K562 (cell line): ENCODE results near the gene MEIS2. TPM values are rescaled to one million over a fixed set of nuclear protein-coding genes. Genes with fewer than 3 reads are reported as not detected.
A peak's percentile ranks its signal among the peaks of the same experiment; 100 is the strongest.

Experiments
- ATAC-seq: fragments of 200-7000 bp; cut with Tn5 transposase; 3 replicates; pipeline ENCODE4 v1.9.1; 2020; ENCODE audit warnings: moderate library complexity
- BruUV-seq: library from RNA; stranded (reverse); fragments of 400-500 nt; replicated peaks from 2 replicates; lab custom pipeline; 2021; lab: Mats Ljungman, UMichigan
- CTCF ChIA-PET: fragments of 300-600 bp; formaldehyde crosslinking; extraction: SDS; loops from one replicate; lab custom pipeline; 2021; ENCODE audit warnings: low intra/inter-chr PET ratio; lab: Yijun Ruan, JAX
- POLR2A ChIA-PET: fragments of 300-600, 350-650 bp; sonication (Branson Sonifier 250); formaldehyde crosslinking; extraction: SDS; loops from one replicate; lab custom pipeline; 2021; ENCODE audit warnings: antibody characterized with exemption, inconsistent platforms; lab: Yijun Ruan, JAX
- DNase-seq, 4 experiments: peaks; one replicate each; pipeline versions ENCODE4 v3.0.0 to v3.0.0-alpha.2; 2011 to 2018; ENCODE audit warnings: low spot score in 3 of 4, mixed read lengths in 3 of 4; ENCODE audit errors: extremely low read depth in 1 of 4
- FAIRE-seq: peaks from 2 replicates; lab custom pipeline; 2011; peaks lifted over from hg19 to GRCh38; lab: Jason Lieb, UNC
- H2AFZ ChIP-seq: 2 replicates; pipeline ENCODE4 v1.6.0; 2011; ENCODE audit warnings: low read depth, low read length, control low read depth, inconsistent platforms
- H3K27ac ChIP-seq: fragments of 200-600 bp; 3 replicates; pipeline ENCODE4 v1.8.0; 2011; ENCODE audit warnings: low read depth, mild to moderate bottlenecking, control low read depth, inconsistent platforms, low read length, moderate library complexity, mixed read lengths; ENCODE audit errors: extremely low read depth
- H3K27me3 ChIP-seq, 2 experiments: fragments of 300-600 bp in 1 of 2; 2 replicates in 1 of 2; 3 replicates in 1 of 2; pipeline versions ENCODE4 v1.6.0 to v1.8.0; 2011; ENCODE audit warnings: inconsistent platforms in 2 of 2, low read length in 2 of 2, mild to moderate bottlenecking in 1 of 2, mixed read lengths in 1 of 2, moderate library complexity in 1 of 2; ENCODE audit not compliant: control insufficient read depth in 2 of 2, insufficient read depth in 2 of 2
- H3K36me3 ChIP-seq: fragments of 300-600 bp; 3 replicates; pipeline ENCODE4 v1.8.0; 2011; ENCODE audit warnings: mild to moderate bottlenecking, low read length, inconsistent platforms; ENCODE audit not compliant: control insufficient read depth, insufficient read depth
- H3K4me1 ChIP-seq, 2 experiments: fragments of 200-600 bp in 1 of 2; replicated peaks in 1 of 2; 2 replicates in 1 of 2; 3 replicates in 1 of 2; pipeline versions ENCODE4 v1.5.1 to v1.8.0; 2011; ENCODE audit warnings: inconsistent platforms in 2 of 2, low read length in 2 of 2, mild to moderate bottlenecking in 1 of 2, mixed read lengths in 1 of 2, moderate library complexity in 1 of 2; ENCODE audit not compliant: control insufficient read depth in 2 of 2, insufficient read depth in 2 of 2
- H3K4me2 ChIP-seq: 2 replicates; pipeline ENCODE4 v1.6.1; 2011; ENCODE audit warnings: low read length, control low read depth, inconsistent platforms, mixed read lengths; ENCODE audit not compliant: insufficient read depth
- H3K4me3 ChIP-seq: fragments of 200-600 bp; sonication (generic), shearing (Covaris generic); 2 replicates; pipeline ENCODE4 v1.5.1; 2016; ENCODE audit warnings: control low read depth, inconsistent platforms
- H3K79me2 ChIP-seq: fragments of 200-600 bp; 3 replicates; pipeline ENCODE4 v1.8.0; 2011; ENCODE audit warnings: low read length, inconsistent platforms; ENCODE audit not compliant: control insufficient read depth, insufficient read depth
- H3K9ac ChIP-seq, 2 experiments: 2 replicates each; pipeline versions ENCODE4 v1.6.0 to v1.6.1; 2011; ENCODE audit warnings: low read depth in 2 of 2, low read length in 2 of 2, control low read depth in 1 of 2, inconsistent platforms in 1 of 2, mild to moderate bottlenecking in 1 of 2, mixed read lengths in 1 of 2; ENCODE audit not compliant: insufficient read depth in 1 of 2
- H3K9me1 ChIP-seq: one replicate; pipeline ENCODE4 v1.6.0; 2011; ENCODE audit warnings: inconsistent platforms, mild to moderate bottlenecking, low read length, moderate library complexity; ENCODE audit not compliant: control insufficient read depth, insufficient read depth
- H3K9me3 ChIP-seq: replicated peaks from 2 replicates; pipeline ENCODE4 v1.5.1; 2011; ENCODE audit warnings: low read depth, low read length, inconsistent platforms; ENCODE audit not compliant: control insufficient read depth, insufficient read depth
- H4K20me1 ChIP-seq: replicated peaks from 2 replicates; pipeline ENCODE4 v1.6.1; 2011; ENCODE audit warnings: low read length, inconsistent platforms, mixed read lengths; ENCODE audit not compliant: control insufficient read depth, insufficient read depth
- DDX20 ChIP-seq: fragments of 450-650 bp; IDR thresholded peaks from 2 replicates; pipeline ENCODE4 v1.6.1; 2016; ENCODE audit warnings: missing genetic modification characterization, low read depth, mild to moderate bottlenecking, missing compliant biosample characterization, moderate library complexity
- FIP1L1 ChIP-seq: fragments of 200-400 bp; formaldehyde crosslinking; IDR thresholded peaks from 2 replicates; pipeline ENCODE4 v1.6.1; 2018; ENCODE audit warnings: mild to moderate bottlenecking, low read depth, low read length; ENCODE audit not compliant: poor library complexity, severe bottlenecking
- PML ChIP-seq: IDR thresholded peaks from 2 replicates; pipeline ENCODE4 v1.6.1; 2012; ENCODE audit warnings: low read length, inconsistent platforms
- POLR2B ChIP-seq: fragments of 450-650 bp; IDR thresholded peaks from 2 replicates; pipeline ENCODE4 v1.6.1; 2018; ENCODE audit warnings: low read depth; ENCODE audit not compliant: partially characterized antibody
- SMAD1 ChIP-seq: fragments of 150-350 bp; IDR thresholded peaks from 2 replicates; pipeline ENCODE4 v1.6.1; 2014; ENCODE audit warnings: low read length, low read depth; ENCODE audit not compliant: partially characterized antibody
- U2AF1 ChIP-seq: fragments of 200-400 bp; formaldehyde crosslinking; optimal IDR thresholded peaks from 2 replicates; pipeline ENCODE3; 2017; ENCODE audit warnings: mild to moderate bottlenecking, low read depth, low read length, moderate library complexity
- U2AF2 ChIP-seq: fragments of 200-400 bp; formaldehyde crosslinking; optimal IDR thresholded peaks from 2 replicates; pipeline ENCODE3; 2017; ENCODE audit warnings: low read depth, mild to moderate bottlenecking, low read length
- ZBTB8A ChIP-seq: fragments of 450-650 bp; IDR thresholded peaks from 2 replicates; pipeline ENCODE4 v1.6.1; 2018; ENCODE audit warnings: mild to moderate bottlenecking, moderate library complexity; ENCODE audit not compliant: partially characterized antibody
- ZNF263 ChIP-seq: sonication (generic); formaldehyde crosslinking; IDR thresholded peaks from 2 replicates; pipeline ENCODE4 v1.8.0; 2022; ENCODE audit warnings: mild to moderate bottlenecking, missing genetic modification reagents, borderline replicate concordance
- ZNF79 ChIP-seq: fragments of 250-450 bp; sonication (Bioruptor Pico); IDR thresholded peaks from 2 replicates; pipeline ENCODE4 v1.4.0; 2020; ENCODE audit warnings: low read depth, mild to moderate bottlenecking, moderate library complexity
- WGBS: fragments of 100-300 bp; shearing (Covaris generic); methylation state at CpG from one replicate; pipeline ENCODE4 v1.1.6; 2016; ENCODE audit warnings: low coverage, mixed read lengths; ENCODE audit not compliant: insufficient coverage; ENCODE audit errors: missing lambda C conversion rate; 5-methylcytosine and 5-hydroxymethylcytosine counted together
- in situ Hi-C: fragments of 300-500 bp; cut with MboI; formaldehyde crosslinking; loops from 4 replicates; pipeline ENCODE4 v1.15.0; 2018; ENCODE audit warnings: inconsistent platforms, mixed read lengths
- intact Hi-C: fragments of 100-400 bp; cut with micrococcal nuclease; formaldehyde crosslinking; loops from 2 replicates; pipeline ENCODE4 v1.14.2; 2022
- polyA plus RNA-seq, 8 experiments: library from polyadenylated mRNA; depleted of rRNA in 4 of 8; stranded (reverse) in 5 of 8; unstranded in 3 of 8; fragments of >200 nt; fragmentation: Nextera tagmentation in 2 of 8; fragmentation: Illumina TruSeq in 1 of 8; extraction: Ambion mirVana in 2 of 8; extraction: Trizol in 1 of 8; gene quantifications; 2 replicates each; pipeline versions ENCODE4 v1.2.1 to v1.2.3, GENCODE V29; 2011 to 2014; ENCODE audit warnings: inconsistent platforms in 1 of 8, missing spikeins in 1 of 8
- total RNA-seq, 7 experiments: library from RNA; depleted of rRNA in 6 of 7; stranded (reverse); fragments of >200 nt in 6 of 7; fragmentation: Illumina TruSeq in 2 of 7; extraction: Trizol in 2 of 7; gene quantifications; 2 replicates each; pipeline versions ENCODE4 v1.2.1 to v1.2.3, GENCODE V29; 2011 to 2021; ENCODE audit warnings: low replicate concordance in 1 of 7
- TF ChIP-seq, protein P1 (sequence below): IDR thresholded peaks from 2 replicates; pipeline ENCODE4 v1.6.1; 2016; ENCODE audit warnings: missing genetic modification characterization, missing compliant biosample characterization

MEIS2 gene
- total and polyA plus RNA-seq, 9 of the 15 experiments (the other 6 are each of a cell fraction or from before 2014, with no cell fraction given), result 7.5 to 64.2 (median 22.3) TPM

DNA sequence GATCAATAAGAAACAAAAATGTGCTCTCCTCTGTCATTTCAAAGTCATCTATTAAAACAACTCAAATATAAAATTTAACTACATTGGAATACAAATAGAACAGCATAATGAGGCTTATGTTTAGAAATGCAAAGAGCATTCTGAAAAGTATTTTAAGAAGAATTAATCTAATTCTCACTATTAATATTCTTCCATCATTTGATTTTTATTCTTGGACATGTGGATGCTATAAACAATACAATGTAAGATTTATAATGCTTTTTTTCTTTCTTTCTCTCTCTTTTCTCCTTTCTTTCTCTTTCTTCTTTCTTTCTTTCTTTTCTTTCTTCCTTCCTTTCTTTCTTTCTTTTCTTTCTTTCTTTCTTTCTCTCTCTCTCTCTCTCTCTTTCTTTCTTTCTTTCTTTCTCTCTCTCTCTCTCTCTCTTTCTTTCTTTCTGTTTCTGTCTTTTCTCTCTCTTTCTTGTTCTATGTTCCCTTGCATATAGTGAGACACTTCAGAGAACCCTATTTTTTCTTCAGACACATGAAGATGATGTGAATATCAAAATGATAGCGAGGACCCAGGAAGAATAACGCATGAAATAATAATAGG is 32.6 kb upstream of the MEIS2 start:
- intact Hi-C loops, result loop anchor here (1.0 to 10.0 kb wide), 3 partner anchors 250 to 1618 kb away; no protein-coding TSS in a partner anchor
- in situ Hi-C loops, result loop anchor here (25.0 kb wide), 1 partner anchor 1846 kb away; no protein-coding TSS in a partner anchor
- Histone ChIP-seq H3K4me3 (no peak overlapping the region), H3K36me3 (no peaks in the 10 kb centered on the region), H4K20me1 (no peaks in the 10 kb centered on the region), H3K9me1 (no peaks in the 10 kb centered on the region), H3K4me2 (no peak overlapping the region), H3K27ac (no peak overlapping the region), H3K9me3 (no peaks in the 10 kb centered on the region), H3K4me1 (no peaks in the 10 kb centered on the region), H3K27me3 (no peaks in the 10 kb centered on the region), H3K79me2 (no peaks in the 10 kb centered on the region), H3K9ac (no peak overlapping the region), H2AFZ (no peak overlapping the region)
- ChIA-PET CTCF (interaction anchor here (0.7 to 3.0 kb wide), 4 partner anchors 15 to 1616 kb away, joined by 3 to 48 read pairs (median 4); no protein-coding TSS in a partner anchor), POLR2A (no interaction called here)
- TF ChIP-seq POLR2B (no peak), FIP1L1 (peak; percentile 52), ZBTB8A (no peak), PML (no peak), U2AF1 (peak; percentile 97), SMAD1 (no peak), ZNF263 (no peak), DDX20 (tag) (no peak), ZNF79 (CRISPR knock-in tag) (no peak), U2AF2 (peak; percentile 92)
- TF ChIP-seq, protein P1, sequence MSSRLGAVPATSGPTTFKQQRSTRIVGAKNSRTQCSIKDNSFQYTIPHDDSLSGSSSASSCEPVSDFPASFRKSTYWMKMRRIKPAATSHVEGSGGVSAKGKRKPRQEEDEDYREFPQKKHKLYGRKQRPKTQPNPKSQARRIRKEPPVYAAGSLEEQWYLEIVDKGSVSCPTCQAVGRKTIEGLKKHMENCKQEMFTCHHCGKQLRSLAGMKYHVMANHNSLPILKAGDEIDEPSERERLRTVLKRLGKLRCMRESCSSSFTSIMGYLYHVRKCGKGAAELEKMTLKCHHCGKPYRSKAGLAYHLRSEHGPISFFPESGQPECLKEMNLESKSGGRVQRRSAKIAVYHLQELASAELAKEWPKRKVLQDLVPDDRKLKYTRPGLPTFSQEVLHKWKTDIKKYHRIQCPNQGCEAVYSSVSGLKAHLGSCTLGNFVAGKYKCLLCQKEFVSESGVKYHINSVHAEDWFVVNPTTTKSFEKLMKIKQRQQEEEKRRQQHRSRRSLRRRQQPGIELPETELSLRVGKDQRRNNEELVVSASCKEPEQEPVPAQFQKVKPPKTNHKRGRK, result peak; percentile 86
- FAIRE-seq, result no peak
- WGBS, result 16% methylated on average over 2 of the region's 2 CpGs
- DNase-seq, result no peak
- BruUV-seq, result no TSS peak
- ATAC-seq, result no peak
